H1 (cell line): Measurements from ENCODE around the gene CPNE8. TPM values are rescaled to one million over a fixed set of nuclear protein-coding genes. Genes with fewer than 3 reads are reported as not detected.

Source experiments
- CTCF ChIA-PET: fragments of 300-600 bp; sonication (Branson Sonifier 250); formaldehyde crosslinking; loops from one replicate; lab custom pipeline; 2021; ENCODE audit not compliant: partially characterized antibody; lab: Charles Lee
- POLR2A ChIA-PET: fragments of 300-600 bp; sonication (Branson Sonifier 250); formaldehyde crosslinking; loops from one replicate; lab custom pipeline; 2021; ENCODE audit warnings: inconsistent platforms; ENCODE audit not compliant: partially characterized antibody; lab: Charles Lee
- DNase-seq, 2 experiments: peaks; one replicate each; pipeline versions ENCODE4 v3.0.0 to v3.0.0-alpha.2; 2010 to 2022; ENCODE audit warnings: low spot score in 2 of 2, low read depth in 1 of 2, mixed read lengths in 1 of 2
- FAIRE-seq: peaks from 2 replicates; lab custom pipeline; 2011; peaks lifted over from hg19 to GRCh38; lab: Jason Lieb, UNC
- H2AFZ ChIP-seq: 2 replicates; pipeline ENCODE4 v1.8.1; 2012; ENCODE audit warnings: low read length, inconsistent platforms
- H2AK5ac ChIP-seq: 2 replicates; pipeline ENCODE4 v1.6.1; 2013; ENCODE audit warnings: low read depth, low read length
- H2BK120ac ChIP-seq: replicated peaks from 2 replicates; pipeline ENCODE3; 2013; ENCODE audit warnings: low read depth, low read length, inconsistent platforms
- H2BK12ac ChIP-seq: 2 replicates; pipeline ENCODE4 v1.6.1; 2013; ENCODE audit warnings: low read depth, low read length
- H2BK15ac ChIP-seq: 2 replicates; pipeline ENCODE4 v1.6.1; 2013; ENCODE audit warnings: low read length
- H2BK20ac ChIP-seq: 2 replicates; pipeline ENCODE4 v1.6.1; 2013; ENCODE audit warnings: low read length
- H2BK5ac ChIP-seq: 2 replicates; pipeline ENCODE4 v1.6.1; 2013; ENCODE audit warnings: low read depth, low read length
- H3K14ac ChIP-seq: 2 replicates; pipeline ENCODE4 v1.6.1; 2013; ENCODE audit warnings: inconsistent platforms; ENCODE audit not compliant: insufficient read length
- H3K18ac ChIP-seq: 2 replicates; pipeline ENCODE4 v1.6.1; 2013; ENCODE audit warnings: low read length; ENCODE audit errors: extremely low read depth
- H3K23ac ChIP-seq: 2 replicates; pipeline ENCODE4 v1.6.1; 2013; ENCODE audit warnings: inconsistent platforms; ENCODE audit not compliant: insufficient read length
- H3K23me2 ChIP-seq: 2 replicates; pipeline ENCODE4 v1.6.1; 2013; ENCODE audit warnings: low read depth, low read length
- H3K27ac ChIP-seq: 2 replicates; pipeline ENCODE4 v1.6.1; 2011; ENCODE audit warnings: low read depth, low read length, inconsistent platforms
- H3K27me3 ChIP-seq, 4 experiments: replicated peaks in 1 of 4; 1 replicate in 1 of 4; 2 replicates in 3 of 4; pipeline versions ENCODE4 v1.6.1 to v1.8.1; 2011 to 2013; ENCODE audit warnings: low read length in 3 of 4, mild to moderate bottlenecking in 3 of 4, inconsistent platforms in 2 of 4, mixed read lengths in 2 of 4, moderate library complexity in 1 of 4; ENCODE audit not compliant: control insufficient read depth in 3 of 4, insufficient read depth in 3 of 4; ENCODE audit errors: extremely low read depth in 1 of 4
- H3K36me3 ChIP-seq, 4 experiments: 2 replicates each; pipeline versions ENCODE4 v1.6.1 to v1.8.1; 2011 to 2013; ENCODE audit warnings: mild to moderate bottlenecking in 4 of 4, low read length in 3 of 4, moderate library complexity in 2 of 4, control low read depth in 1 of 4, inconsistent platforms in 1 of 4; ENCODE audit not compliant: insufficient read depth in 4 of 4, control insufficient read depth in 2 of 4
- H3K4ac ChIP-seq: replicated peaks from 2 replicates; pipeline ENCODE3; 2013; ENCODE audit warnings: low read length, low read depth, mixed read lengths, inconsistent platforms; ENCODE audit not compliant: insufficient read length
- H3K4me1 ChIP-seq, 4 experiments: replicated peaks in 1 of 4; 1 replicate in 1 of 4; 2 replicates in 3 of 4; pipeline versions ENCODE4 v1.6.1 to v1.8.1; 2011 to 2013; ENCODE audit warnings: low read length in 3 of 4, inconsistent platforms in 2 of 4, mixed read lengths in 1 of 4; ENCODE audit not compliant: insufficient read depth in 4 of 4, control insufficient read depth in 3 of 4
- H3K4me2 ChIP-seq, 2 experiments: 2 replicates each; pipeline versions ENCODE4 v1.6.1 to v1.8.1; 2011 to 2013; ENCODE audit warnings: low read depth in 2 of 2, low read length in 2 of 2, control low read depth in 1 of 2, inconsistent platforms in 1 of 2, mild to moderate bottlenecking in 1 of 2; ENCODE audit not compliant: insufficient read depth in 1 of 2
- H3K4me3 ChIP-seq, 4 experiments: fragments of 200-600, 300-600 bp in 1 of 4; sonication (generic), shearing (Covaris generic), sonication (Bioruptor Twin) in 1 of 4; 2 replicates each; pipeline versions ENCODE4 v1.5.1 to v1.8.1; 2011 to 2016; ENCODE audit warnings: low read length in 4 of 4, low read depth in 3 of 4, control low read depth in 2 of 4, inconsistent platforms in 2 of 4, mild to moderate bottlenecking in 2 of 4, mixed read lengths in 1 of 4, moderate library complexity in 1 of 4; ENCODE audit not compliant: insufficient read depth in 2 of 4; ENCODE audit errors: extremely low read depth in 1 of 4
- H3K56ac ChIP-seq: replicated peaks from 2 replicates; pipeline ENCODE3; 2013; ENCODE audit warnings: low read depth, mild to moderate bottlenecking, mixed read lengths, low read length, inconsistent platforms; ENCODE audit not compliant: insufficient read length
- H3K79me1 ChIP-seq: 2 replicates; pipeline ENCODE4 v1.6.1; 2013; ENCODE audit warnings: low read depth, low read length, control low read depth
- H3K79me2 ChIP-seq, 2 experiments: 2 replicates each; pipeline versions ENCODE4 v1.6.1 to v1.8.1; 2012 to 2013; ENCODE audit warnings: low read length in 2 of 2, mild to moderate bottlenecking in 2 of 2, inconsistent platforms in 1 of 2; ENCODE audit not compliant: insufficient read depth in 2 of 2, control insufficient read depth in 1 of 2
- H3K9ac ChIP-seq, 4 experiments: replicated peaks in 1 of 4; 1 replicate in 1 of 4; 2 replicates in 3 of 4; pipeline versions ENCODE4 v1.6.1 to v1.8.1; 2011 to 2013; ENCODE audit warnings: low read depth in 3 of 4, low read length in 3 of 4, control low read depth in 2 of 4, mild to moderate bottlenecking in 2 of 4, moderate library complexity in 2 of 4, inconsistent platforms in 1 of 4; ENCODE audit errors: extremely low read depth in 1 of 4
- H3K9me3 ChIP-seq, 2 experiments: 2 replicates each; pipeline versions ENCODE4 v1.6.1 to v1.8.1; 2012 to 2013; ENCODE audit warnings: mild to moderate bottlenecking in 2 of 2, moderate library complexity in 2 of 2, control low read depth in 1 of 2, inconsistent platforms in 1 of 2, low read depth in 1 of 2, low read length in 1 of 2, mixed read lengths in 1 of 2; ENCODE audit not compliant: insufficient read depth in 2 of 2
- H4K20me1 ChIP-seq, 2 experiments: replicated peaks in 1 of 2; 2 replicates each; pipeline versions ENCODE3 to v1.8.1; 2011 to 2013; ENCODE audit warnings: inconsistent platforms in 2 of 2, low read length in 2 of 2, mild to moderate bottlenecking in 1 of 2; ENCODE audit not compliant: insufficient read depth in 2 of 2, control insufficient read depth in 1 of 2
- H4K5ac ChIP-seq: 2 replicates; pipeline ENCODE4 v1.6.1; 2013; ENCODE audit warnings: low read length, low read depth, mixed read lengths, inconsistent platforms; ENCODE audit not compliant: insufficient read length
- H4K8ac ChIP-seq: 2 replicates; pipeline ENCODE4 v1.8.0; 2013; ENCODE audit warnings: mild to moderate bottlenecking, moderate library complexity, low read length, inconsistent platforms; ENCODE audit not compliant: insufficient read depth; ENCODE audit errors: extremely low read depth
- H4K91ac ChIP-seq: replicated peaks from 2 replicates; pipeline ENCODE3; 2013; ENCODE audit warnings: low read length, mixed read lengths, inconsistent platforms; ENCODE audit not compliant: insufficient read length
- ATF3 ChIP-seq: IDR thresholded peaks from 2 replicates; pipeline ENCODE4 v1.6.1; 2011; ENCODE audit warnings: low read depth, mild to moderate bottlenecking, low read length; ENCODE audit not compliant: insufficient read depth
- CBX8 ChIP-seq: fragments of 300-800, 300-1000 bp; sonication (generic); IDR thresholded peaks from 2 replicates; pipeline ENCODE4 v1.7.1; 2016; ENCODE audit warnings: low read depth, low read length, borderline replicate concordance
- EGR1 ChIP-seq: IDR thresholded peaks from 2 replicates; pipeline ENCODE4 v1.6.1; 2011; ENCODE audit warnings: low read depth, low read length, borderline replicate concordance
- EP300 ChIP-seq, 2 experiments: IDR thresholded peaks; 1 replicate in 1 of 2; 2 replicates in 1 of 2; pipeline ENCODE4 v1.6.1; 2011 to 2012; ENCODE audit warnings: low read depth in 2 of 2, low read length in 2 of 2, mild to moderate bottlenecking in 2 of 2, borderline replicate concordance in 1 of 2, inconsistent platforms in 1 of 2, moderate library complexity in 1 of 2
- POLR2A ChIP-seq, 2 experiments: IDR thresholded peaks; 1 replicate in 1 of 2; 2 replicates in 1 of 2; pipeline ENCODE4 v1.6.1; 2011; ENCODE audit warnings: low read depth in 2 of 2, low read length in 2 of 2, mild to moderate bottlenecking in 2 of 2; ENCODE audit errors: control extremely low read depth in 1 of 2
- POLR2AphosphoS5 ChIP-seq: IDR thresholded peaks from 2 replicates; pipeline ENCODE4 v1.6.1; 2011; ENCODE audit warnings: low read depth, low read length
- SP1 ChIP-seq: IDR thresholded peaks from 2 replicates; pipeline ENCODE4 v1.6.1; 2011; ENCODE audit warnings: low read depth, low read length
- SRF ChIP-seq: IDR thresholded peaks from 2 replicates; pipeline ENCODE4 v1.6.1; 2011; ENCODE audit warnings: mild to moderate bottlenecking, low read depth, low read length, moderate library complexity
- TAF1 ChIP-seq: IDR thresholded peaks from 2 replicates; pipeline ENCODE4 v1.6.1; 2011; ENCODE audit warnings: mild to moderate bottlenecking, low read depth, low read length
- TAF7 ChIP-seq: optimal IDR thresholded peaks from 2 replicates; pipeline ENCODE3; 2011; ENCODE audit warnings: low read depth, mild to moderate bottlenecking, inconsistent platforms, low read length, moderate library complexity, borderline replicate concordance
- TEAD4 ChIP-seq: IDR thresholded peaks from 2 replicates; pipeline ENCODE4 v1.6.1; 2012; ENCODE audit warnings: low read depth, low read length, inconsistent platforms, mixed read lengths
- WGBS, 2 experiments: shearing (Covaris generic) in 1 of 2; methylation state at CpG; one replicate each; pipeline versions ENCODE4 v1.1.6 to v1.1.7; 2013 to 2015; ENCODE audit warnings: low lambda C conversion rate in 2 of 2, mixed read lengths in 2 of 2, inconsistent platforms in 1 of 2, low coverage in 1 of 2, missing lambda C conversion rate in 1 of 2; ENCODE audit not compliant: insufficient replicate concordance in 2 of 2, insufficient coverage in 1 of 2, insufficient read length in 1 of 2; ENCODE audit errors: extremely low coverage in 1 of 2, missing lambda C conversion rate in 1 of 2; 5-methylcytosine and 5-hydroxymethylcytosine counted together
- polyA plus RNA-seq, 7 experiments: library from polyadenylated mRNA; depleted of rRNA in 3 of 7; stranded (reverse) in 5 of 7; unstranded in 2 of 7; fragments of >200 nt in 5 of 7; fragments of 200-250 nt in 2 of 7; gene quantifications; 1 replicate in 5 of 7; 2 replicates in 1 of 7; 4 replicates in 1 of 7; pipeline versions ENCODE4 v1.2.1 to v1.2.3, GENCODE V29; 2011 to 2013; ENCODE audit warnings: missing spikeins in 2 of 7, mixed read lengths in 2 of 7
- total RNA-seq: library from RNA; stranded (reverse); fragmentation: NEBNext Ultra II Directional; extraction: Animal tissue kit (Norgen Biotek cat#: 25700); gene quantifications from 2 replicates; pipeline ENCODE4 v1.2.1, GENCODE V29; 2021

Gene CPNE8
- total and polyA plus RNA-seq, 2 of the 8 experiments (the other 6 are each of a cell fraction or from before 2014, with no cell fraction given): 2.5 to 6.8 TPM

- DNase-seq (no peak), FAIRE-seq (no peak)
- POLR2A ChIA-PET: no interaction called here
- no peaks in the 10 kb centered on the region for H3K79me1 ChIP-seq
- H2AK5ac ChIP-seq: no peak overlapping the region
- TF ChIP-seq EP300 (IDR thresholded peaks at IDR 0.05; ENCODE audit: borderline replicate concordance in 1 of 2, low read depth in 2 of 2, low read length in 2 of 2) (no peak), EGR1 (no peak), SP1 (no peak), TAF1 (no peak), POLR2AphosphoS5 (no peak), CBX8 (no peak), TEAD4 (no peak), TAF7 (no peak), SRF (no peak), POLR2A (IDR thresholded peaks at IDR 0.05; ENCODE audit: control extremely low read depth in 1 of 2, low read depth in 2 of 2, low read length in 2 of 2) (no peak), ATF3 (no peak)
- 88% methylated on average over 2 of the region's 2 CpGs; no CpG with 5 or more reads in 1 of the 2 experiments for WGBS, 2 experiments
- no peak overlapping the region for H3K14ac ChIP-seq
- H3K27ac ChIP-seq: no peak overlapping the region
- H2BK20ac ChIP-seq: no peak overlapping the region
- no peaks in the 10 kb centered on the region for H3K27me3 ChIP-seq
- no peak overlapping the region for H3K4me3 ChIP-seq
- no peak overlapping the region for H4K91ac ChIP-seq
- H4K8ac ChIP-seq: no peak overlapping the region
- no peak overlapping the region for H3K4ac ChIP-seq
- no peak overlapping the region for H2BK12ac ChIP-seq
- CTCF ChIA-PET: interaction anchor here (0.6 kb wide), 1 partner anchor 204 kb away, joined by 3 read pairs; no protein-coding TSS in a partner anchor
- H2BK5ac ChIP-seq: no peak overlapping the region
- no peak overlapping the region for H4K5ac ChIP-seq
- no peak overlapping the region for H3K23ac ChIP-seq
- no peaks in the 10 kb centered on the region for H3K23me2 ChIP-seq
- no peaks in the 10 kb centered on the region for H3K36me3 ChIP-seq
- no peak overlapping the region for H3K18ac ChIP-seq
- no peak overlapping the region; a peak in 1 of 7 replicates for H3K9ac ChIP-seq
- no peak overlapping the region for H2BK120ac ChIP-seq
- no peak overlapping the region for H3K4me2 ChIP-seq
- H3K4me1 ChIP-seq: no peaks in the 10 kb centered on the region
- no peak overlapping the region for H2BK15ac ChIP-seq
- H3K9me3 ChIP-seq: no peaks in the 10 kb centered on the region
- H3K79me2 ChIP-seq: no peaks in the 10 kb centered on the region
- no peaks in the 10 kb centered on the region for H4K20me1 ChIP-seq
- H2AFZ ChIP-seq: no peak overlapping the region
- H3K56ac ChIP-seq: no peak overlapping the region
These were observed 235.9 kb downstream of the CPNE8 start for GRCh38 chr12:38669530-38669929.
